CD4-positive, alpha-beta T cell treated with Interleukin-15 for 4 hours (primary cell): ENCODE results near the gene THBS1.

Source experiments
- DNase-seq: peaks from one replicate; pipeline ENCODE4 v3.0.0-alpha.2; 2020; ENCODE audit warnings: low spot score

THBS1 gene

DNA sequence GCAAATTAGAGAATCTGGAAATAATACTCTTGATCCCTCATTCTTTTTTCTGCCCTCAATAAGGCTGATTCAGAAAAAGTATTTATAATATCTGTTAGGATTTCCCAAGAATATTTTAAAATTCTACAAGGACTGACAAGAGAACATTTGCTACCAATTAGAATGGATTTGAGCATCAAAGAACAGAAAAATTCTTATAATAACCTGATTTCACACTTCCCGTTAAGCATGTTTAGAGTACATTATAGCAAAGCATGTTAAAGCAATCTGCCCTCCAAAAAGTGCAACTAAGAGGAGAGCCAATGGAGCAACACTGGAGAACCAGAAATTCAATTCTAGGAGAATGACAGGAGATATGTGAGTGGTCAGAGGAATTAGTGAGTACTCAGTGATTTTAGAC, 57.2 kb downstream of the THBS1 start:
- no peak for DNase-seq

DNA sequence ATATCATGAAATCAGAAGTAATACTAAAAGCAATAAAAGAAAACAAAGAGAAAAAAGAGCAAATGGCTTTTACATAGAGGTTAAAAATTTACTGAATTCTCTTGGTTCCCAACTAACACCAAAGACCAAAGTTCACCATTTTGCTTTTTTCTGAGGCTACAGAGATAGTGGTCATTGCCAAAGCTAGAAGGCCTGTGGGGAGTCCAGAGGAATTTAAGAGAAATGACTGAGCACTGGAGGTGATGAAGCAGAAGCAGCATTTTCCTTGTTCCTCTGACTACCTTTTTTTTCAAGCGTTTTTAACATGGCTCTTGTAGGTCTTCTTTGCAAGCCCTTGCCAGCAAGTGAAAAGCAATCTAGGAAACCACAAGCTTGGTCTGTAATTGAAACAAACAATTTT, 58.2 kb downstream of the THBS1 start:
- DNase-seq: no peak

DNA sequence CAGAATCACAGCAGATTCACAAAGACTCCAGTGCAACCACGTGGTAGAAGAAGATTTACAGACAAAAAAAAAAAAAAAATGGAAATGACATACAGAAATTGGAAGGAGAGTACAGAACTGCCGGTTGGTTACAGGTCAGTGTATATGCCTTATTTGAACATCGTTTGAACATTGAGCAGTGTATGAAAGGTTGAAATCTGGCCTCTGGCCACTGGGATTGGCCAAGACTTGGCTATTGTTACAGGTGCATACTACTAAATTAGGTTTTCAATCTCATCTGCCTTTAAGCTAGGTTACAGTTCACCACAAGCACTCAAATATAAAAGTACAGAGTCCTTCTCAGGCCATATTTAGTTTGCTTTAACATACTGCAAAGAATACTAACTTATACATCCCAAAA, 59.8 kb downstream of the THBS1 start:
- DNase-seq: no peak

DNA sequence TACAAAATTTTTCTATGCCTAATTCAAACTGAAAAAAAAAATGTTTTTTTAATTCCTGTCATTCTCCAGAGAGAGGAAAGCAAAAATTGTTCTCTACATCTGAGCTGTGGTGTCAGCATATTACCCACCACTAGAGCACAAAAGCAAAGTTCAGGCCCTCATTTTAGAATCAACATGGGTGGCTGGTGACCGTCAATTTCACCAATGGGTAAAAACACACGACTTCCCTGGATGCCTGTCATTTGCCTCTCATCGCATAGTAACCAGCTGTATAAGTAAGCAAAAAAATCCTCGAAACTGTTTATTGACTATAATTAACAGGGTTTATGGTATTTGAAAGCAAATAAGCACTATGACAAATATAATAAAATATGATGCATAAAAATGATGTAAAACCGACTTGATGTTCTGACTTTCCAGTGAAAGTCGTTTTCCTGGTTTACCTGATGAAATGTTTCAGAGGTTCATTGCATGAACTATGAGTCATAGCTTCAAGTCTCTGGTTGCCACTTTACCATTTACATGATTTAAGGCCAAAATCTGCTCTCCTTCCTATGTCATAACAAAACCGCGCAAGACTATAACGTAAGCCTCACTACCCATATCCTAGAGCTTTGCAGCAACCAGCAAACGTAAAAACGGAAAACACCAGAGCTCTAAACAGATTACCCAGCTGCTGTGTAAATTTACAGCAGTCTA, 60.5 kb downstream of the THBS1 start:
- DNase-seq: peak; percentile 45

DNA sequence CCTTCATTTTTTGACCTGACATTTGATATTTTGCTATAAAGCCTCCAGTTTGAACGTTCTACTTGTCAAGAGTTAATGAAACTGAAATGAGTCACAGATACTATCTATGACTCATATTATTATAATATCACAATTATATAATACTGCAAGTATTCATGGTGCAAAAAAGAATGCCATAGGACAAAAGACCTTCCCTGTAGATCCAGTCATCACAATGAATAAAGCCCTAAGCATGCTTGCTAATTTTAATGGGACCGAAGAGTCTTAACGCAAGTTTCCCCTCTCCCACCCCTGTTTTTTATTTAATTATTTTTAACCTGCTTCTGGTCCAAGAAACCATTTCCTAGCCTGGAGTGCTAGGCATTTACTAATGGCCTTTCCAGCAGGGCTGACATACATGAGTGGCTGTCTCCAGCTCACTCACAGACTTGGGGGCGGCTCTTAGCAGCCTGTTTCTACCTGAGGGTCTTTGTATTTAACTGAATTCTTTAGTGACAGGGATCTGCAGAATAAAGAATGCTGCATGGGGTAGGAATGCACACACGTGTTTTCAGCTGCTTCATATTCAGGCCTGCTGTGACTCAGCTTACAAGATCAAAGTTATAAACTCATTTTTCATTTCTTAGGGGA, 61.2 kb downstream of the THBS1 start:
- no peak for DNase-seq

DNA sequence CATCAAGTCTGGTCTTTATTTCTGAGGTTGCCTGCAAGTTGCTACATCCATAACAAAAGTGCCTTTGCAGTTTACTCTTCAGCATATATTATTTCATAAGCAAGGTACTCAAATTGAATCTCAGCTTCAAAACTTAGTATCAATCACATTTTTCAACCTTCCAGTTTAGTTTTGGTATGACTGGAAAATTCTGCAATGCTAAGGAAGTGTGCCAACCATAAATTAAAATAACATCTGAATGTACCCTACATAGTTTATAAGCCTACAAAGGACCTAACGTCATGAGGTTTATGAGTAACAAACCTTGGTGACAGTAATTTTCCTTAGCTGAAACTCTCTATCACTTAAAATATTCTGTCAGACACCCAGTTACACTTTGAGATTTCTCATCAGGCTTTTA, 62.8 kb downstream of the THBS1 start:
- no peak for DNase-seq

DNA sequence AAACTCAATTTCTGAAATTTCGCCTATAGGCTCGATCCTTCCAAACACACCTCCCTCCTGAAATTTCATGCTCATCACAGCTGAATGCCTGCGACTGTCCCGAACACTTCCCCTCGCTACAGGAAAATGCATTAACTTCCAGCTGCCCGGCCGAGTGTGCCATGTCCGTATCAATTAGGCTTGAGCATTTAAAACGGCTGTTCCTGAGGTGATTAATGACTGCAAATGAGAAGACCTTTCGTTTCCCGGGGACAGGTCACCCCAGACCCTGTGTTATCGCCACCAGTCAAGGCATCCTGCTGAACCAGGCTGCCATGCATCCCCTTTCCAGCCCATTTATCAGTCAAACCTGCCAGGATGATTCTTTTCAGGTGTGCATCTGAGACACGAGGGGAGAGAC, 63.3 kb downstream of the THBS1 start:
- no peak for DNase-seq

DNA sequence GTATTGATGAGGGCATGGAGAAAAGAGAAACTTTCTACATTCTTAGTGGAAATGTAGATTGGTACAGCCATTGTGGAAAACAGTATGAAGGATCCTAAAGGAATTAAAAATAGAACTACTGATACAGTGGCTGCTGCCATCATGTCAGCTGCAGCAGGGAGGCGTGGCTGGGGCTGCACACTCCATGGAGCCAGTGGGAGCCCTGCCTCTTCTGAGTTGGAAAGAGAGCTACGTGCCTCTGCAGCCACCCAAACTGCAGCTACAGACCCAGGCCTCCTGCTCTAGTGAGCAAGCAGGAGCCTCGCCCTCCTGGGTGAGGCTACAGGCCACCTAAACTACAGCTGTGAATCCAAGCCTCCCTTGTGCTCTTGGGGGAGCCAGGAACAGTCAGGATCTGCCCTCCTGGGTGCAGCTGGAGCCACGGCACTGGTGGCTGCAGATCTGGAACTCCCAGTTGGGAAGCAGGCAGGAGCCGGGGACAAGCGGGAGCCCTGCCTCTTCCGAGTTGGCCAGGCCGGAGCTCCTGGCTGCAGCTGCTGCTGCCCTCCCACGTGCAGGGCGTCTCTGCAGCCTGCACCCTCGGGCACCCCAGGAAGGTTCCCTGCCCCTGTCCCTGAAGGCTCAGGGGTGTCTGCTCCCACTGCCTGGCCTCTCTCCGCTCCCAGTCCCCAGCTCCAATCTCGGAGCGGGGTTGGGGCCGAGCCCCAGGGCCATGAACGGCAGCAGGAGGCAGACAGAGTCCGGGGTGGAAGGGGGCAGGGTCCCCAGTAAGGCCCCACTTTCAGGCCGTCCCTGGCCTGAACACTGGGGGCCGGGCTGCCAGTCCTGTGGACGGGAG, 64.5 kb downstream of the THBS1 start:
- DNase-seq: no peak

DNA sequence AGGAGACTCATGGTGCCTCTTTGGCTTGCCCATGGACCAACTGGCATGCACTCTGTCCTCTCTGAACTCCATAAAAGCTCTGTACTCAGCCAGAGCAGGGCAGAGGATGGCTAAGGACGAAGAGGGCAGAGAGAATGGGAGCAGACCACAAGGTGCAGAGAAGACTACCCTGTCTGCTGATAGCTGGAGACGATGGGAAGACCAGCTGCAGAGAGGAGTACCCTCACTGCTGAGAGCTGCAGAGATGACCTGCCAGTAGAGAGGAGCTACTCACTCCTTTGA, 65.0 kb downstream of the THBS1 start:
- DNase-seq: no peak

DNA sequence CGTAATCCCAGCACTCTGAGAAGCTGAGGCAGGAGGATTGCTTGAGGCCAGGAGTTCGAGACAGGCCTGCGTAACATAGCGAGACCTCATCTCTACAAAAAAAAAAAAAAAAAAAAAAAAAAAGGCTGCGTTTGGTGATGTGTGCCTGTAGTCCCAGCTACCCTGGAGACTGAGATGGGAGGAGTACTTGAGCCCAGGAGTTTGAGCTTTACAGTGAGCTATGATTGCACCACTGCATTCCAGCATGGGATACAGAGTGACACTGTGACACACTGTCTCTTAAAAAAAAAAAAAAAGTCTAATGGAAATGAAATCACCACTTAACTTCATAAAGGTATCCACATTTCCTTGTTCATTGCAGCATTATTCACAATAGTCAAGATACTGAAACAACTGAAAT, 65.5 kb downstream of the THBS1 start:
- DNase-seq: no peak
